ENCODE results near the gene RNF26.

RNF26 gene

GRCh38 chr11:119342362-119343130 is 8.2 kb downstream of the RNF26 start:
- H3K4me3 ChIP-seq (ENCODE audit: low read depth, low read length): no peak overlapping the region
- in situ Hi-C loops (cut with HindIII; ENCODE audit: low sequenced_read_pairs): no loop called here
- no peak for DNase-seq (ENCODE audit: low read depth, low spot score)
- TF ChIP-seq CTCF (IDR thresholded peaks at IDR 0.05; ENCODE audit: low read depth, low read length): no peak

DNA sequence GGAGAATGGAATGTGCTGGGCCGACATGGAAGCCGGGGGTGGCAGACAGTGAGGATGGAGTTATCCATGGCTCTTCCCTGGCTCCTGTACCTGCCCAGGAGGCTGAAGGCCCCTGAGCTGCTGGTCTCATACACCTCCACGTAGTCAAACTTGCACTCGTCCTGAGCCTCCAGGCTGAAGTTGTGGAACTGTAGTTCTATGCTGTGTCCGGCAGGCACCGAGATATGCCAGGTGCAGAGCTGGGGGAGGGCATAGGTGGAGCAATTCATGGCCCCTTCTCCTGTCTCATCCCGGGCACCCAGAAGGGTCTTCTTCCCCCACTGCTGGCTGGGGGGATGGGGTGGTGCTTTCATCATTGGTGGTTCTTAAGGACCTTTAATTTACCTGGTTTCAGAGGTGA is 9.4 kb downstream of the RNF26 start:
- no peak overlapping the region for H3K4me3 ChIP-seq (ENCODE audit: low read depth, low read length)
- TF ChIP-seq CTCF (IDR thresholded peaks at IDR 0.05; ENCODE audit: low read depth, low read length): no peak
- in situ Hi-C loops (cut with HindIII; ENCODE audit: low sequenced_read_pairs): no loop called here
- DNase-seq (ENCODE audit: low read depth, low spot score): no peak

- no peak overlapping the region for H3K4me3 ChIP-seq (ENCODE audit: low read depth, low read length)
- no peak for DNase-seq (ENCODE audit: low read depth, low spot score)
- TF ChIP-seq CTCF (IDR thresholded peaks at IDR 0.05; ENCODE audit: low read depth, low read length): no peak
- in situ Hi-C loops (cut with HindIII; ENCODE audit: low sequenced_read_pairs): no loop called here
Observed at GRCh38 chr11:119344291-119345010, 10.1 kb downstream of the RNF26 start.

GRCh38 chr11:119345685-119346084 is 11.4 kb downstream of the RNF26 start:
- in situ Hi-C loops (cut with HindIII; ENCODE audit: low sequenced_read_pairs): no loop called here

DNA sequence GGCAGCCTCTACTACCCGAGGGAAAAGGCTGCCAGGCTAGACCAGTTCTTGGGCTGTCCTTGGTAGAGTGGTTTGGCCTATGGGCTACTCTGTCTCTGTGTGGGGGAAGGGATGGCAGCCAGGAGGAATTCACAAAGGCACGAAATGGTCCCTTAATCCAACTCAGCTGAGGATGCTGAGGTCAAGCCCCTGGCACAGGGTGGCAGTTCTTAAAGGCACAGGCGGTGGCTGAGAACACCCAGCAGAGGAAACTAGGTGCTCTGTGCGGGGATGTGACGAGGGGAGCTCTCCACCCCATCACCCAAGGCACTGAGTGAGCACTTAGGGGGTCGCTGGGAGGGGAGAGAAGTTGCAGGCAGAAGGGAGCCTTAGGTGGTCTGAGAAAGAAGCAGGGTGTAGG is 12.3 kb downstream of the RNF26 start, which contains the start of gene MFRP:
Gene MFRP, minus strand, starts transcription at position 101 of the 400 bp plus-strand sequence. CDS start 192 bp downstream, outside the sequence.
- in situ Hi-C loops (cut with HindIII; ENCODE audit: low sequenced_read_pairs): no loop called here
- H3K4me3 ChIP-seq (ENCODE audit: low read depth, low read length): no peak within 1 kb of the TSS
- DNase-seq (ENCODE audit: low read depth, low spot score): no peak
- TF ChIP-seq CTCF (IDR thresholded peaks at IDR 0.05; ENCODE audit: low read depth, low read length): no peak

More at GRCh38 chr11:119345685-119346084, 11.4 kb downstream of the RNF26 start:
- no peak for TF ChIP-seq CTCF (IDR thresholded peaks at IDR 0.05; ENCODE audit: low read depth, low read length)
- no peak for DNase-seq (ENCODE audit: low read depth, low spot score)
- H3K4me3 ChIP-seq (ENCODE audit: low read depth, low read length): no peak overlapping the region

- no peak for TF ChIP-seq CTCF (IDR thresholded peaks at IDR 0.05; ENCODE audit: low read depth, low read length)
- H3K4me3 ChIP-seq (ENCODE audit: low read depth, low read length): no peak overlapping the region
- no peak for DNase-seq (ENCODE audit: low read depth, low spot score)
- in situ Hi-C loops (cut with HindIII; ENCODE audit: low sequenced_read_pairs): no loop called here
Observed at GRCh38 chr11:119347242-119347641, 12.9 kb downstream of the RNF26 start.
